ENCODE measurements around the gene LNX2.
A peak's percentile ranks its signal among the peaks of the same experiment; 100 is the strongest.
"Not testable (repeated sequence)": the region's sequence is repeated elsewhere in the genome, so short reads cannot be mapped to it uniquely, and the experiment has no call there.

The LNX2 gene

DNA sequence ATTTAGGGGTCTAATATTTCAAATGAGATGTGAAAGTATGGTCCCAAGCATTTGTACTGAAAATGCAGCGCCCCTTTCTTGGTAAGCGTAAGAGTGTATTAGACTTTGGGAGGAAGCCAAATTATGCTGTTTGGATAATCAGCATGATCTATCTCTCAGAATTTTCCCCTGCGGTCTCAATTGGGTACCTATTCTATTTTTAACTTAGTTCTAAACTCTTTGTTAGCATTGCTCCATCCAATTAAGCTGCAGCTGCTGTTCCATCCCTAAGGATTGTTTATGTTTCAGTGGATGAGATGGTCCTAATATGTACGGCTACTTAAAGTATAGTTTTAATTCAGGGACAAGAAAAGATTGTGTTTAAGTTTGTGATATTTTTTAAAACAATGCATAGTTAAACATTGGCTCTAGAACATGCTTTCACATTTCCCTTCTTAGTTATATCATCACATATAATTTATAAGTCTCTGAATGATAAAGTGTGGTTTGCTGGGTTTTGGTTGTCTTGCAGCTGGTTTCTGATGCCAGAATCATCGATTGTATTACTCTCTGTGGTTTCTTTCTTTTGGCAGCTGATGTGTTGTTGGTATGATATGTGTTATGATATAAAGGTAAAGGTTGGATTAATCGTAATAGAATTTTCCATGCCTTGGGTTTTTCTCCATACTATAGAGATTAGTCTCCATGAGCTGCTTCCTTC lies 16.4 kb upstream of the LNX2 start:
- no peak for DNase-seq

DNA sequence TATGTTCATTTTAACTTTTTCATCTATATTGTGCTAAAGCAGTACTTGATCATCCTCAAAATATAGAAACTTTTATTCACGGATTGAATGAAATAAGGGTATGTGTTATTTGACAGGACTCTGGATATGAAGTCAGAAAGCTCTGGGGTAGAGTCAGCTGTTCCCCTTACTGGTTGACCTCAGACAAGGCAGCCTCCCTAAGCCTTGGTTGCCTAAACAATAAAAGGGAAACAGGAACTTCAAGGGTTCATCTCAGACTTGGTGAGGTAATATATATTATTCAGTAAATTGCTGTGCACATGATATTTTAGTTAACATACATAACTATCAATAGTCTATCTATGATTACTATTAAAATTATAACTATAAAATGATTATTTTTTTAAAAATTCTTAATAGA lies 14.9 kb upstream of the LNX2 start:
- no peak for DNase-seq

DNA sequence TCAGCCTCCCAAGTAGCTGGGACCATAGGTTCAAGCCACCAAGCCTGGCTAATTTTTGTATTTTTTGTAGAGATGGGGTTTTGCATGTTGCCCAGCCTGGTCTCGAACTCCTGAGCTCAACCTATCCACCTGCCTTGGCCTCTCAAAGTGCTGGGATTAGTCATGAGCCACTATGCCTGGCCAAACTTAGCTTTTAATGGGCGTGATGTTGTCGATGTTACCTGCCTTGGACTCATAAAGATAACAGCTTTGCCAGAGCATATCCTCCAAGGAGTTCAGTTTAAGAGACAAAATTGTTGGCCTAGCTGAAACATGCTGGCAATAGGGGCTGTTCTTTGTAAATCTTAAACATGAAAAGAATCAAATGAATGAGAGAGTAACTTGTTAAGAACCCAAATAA lies 14.5 kb upstream of the LNX2 start:
- no peak for DNase-seq

DNA sequence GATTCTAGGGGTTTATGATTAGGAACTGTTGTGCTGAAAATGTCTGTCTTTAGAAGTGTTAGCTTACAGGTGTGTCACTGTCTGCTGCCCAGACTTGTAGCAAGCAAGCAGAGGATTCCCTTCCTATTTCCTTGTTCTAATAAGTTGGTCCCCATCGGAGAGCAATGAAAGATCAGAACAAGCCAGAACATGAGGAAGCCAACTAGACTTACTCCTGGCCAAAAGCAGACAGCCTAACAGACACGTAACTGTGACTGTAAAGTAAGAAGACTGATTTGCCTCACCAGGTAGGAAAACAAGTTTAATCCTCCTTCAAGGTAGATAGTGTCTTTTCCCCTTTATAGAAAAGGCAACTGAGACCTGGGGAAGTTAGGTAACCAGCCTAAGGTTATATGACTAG lies 13.9 kb upstream of the LNX2 start:
- DNase-seq: no peak

DNA sequence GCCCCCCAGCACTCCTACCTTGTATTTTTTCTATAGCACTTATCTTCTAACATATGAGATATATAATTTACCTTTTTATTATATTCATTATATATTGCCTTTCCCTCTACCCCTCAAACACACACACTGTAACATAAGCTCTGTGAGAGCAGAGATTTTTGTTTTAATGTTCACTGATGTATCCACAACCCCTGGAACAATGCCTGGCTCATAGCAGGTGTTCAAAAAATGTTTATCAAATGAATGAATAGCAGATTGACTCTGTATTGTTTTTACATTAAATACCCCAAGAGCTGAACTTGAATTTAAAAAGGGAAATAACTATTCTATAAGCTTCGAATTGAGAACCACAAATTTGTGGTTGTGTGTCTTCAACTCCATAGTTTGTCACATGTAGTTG lies 12.3 kb upstream of the LNX2 start:
- DNase-seq: no peak

DNA sequence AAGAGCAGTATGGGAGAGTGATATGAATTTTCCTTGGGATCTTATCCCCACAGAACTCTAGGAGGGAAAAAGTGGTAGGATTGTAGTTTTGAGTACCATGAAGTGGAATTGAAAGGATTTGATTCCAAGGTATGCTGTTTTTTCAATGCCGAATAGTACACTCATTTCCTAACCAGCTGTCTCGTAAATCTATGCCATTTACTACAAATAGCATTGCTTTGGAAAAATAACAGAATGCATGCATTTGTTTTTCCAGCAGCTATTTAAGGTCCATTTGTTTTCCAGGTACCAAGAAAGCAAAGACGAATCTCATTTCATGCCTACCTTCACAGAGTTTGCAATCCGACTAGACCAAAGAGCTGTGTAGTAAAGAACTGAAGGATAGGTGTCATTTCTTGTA lies 11.9 kb upstream of the LNX2 start:
- DNase-seq: no peak

DNA sequence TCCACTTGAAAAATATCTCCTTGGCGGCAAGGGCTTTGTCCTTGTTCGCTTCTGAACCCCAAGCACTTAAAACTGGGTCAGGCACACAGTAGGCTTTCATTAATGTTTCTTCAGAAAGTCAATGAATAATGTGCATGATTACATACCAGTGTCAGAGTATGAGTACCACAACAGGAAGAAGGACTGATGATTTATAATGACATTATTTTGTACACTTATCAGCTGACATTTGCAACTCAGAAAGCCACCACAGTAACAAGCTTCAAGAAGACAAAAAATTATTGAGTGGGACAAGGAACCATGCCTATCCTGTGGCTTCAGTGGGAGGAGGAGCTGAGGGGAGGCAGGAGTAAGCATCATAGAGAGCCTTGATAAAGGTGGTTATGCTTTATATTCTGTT lies 11.3 kb upstream of the LNX2 start:
- no peak for DNase-seq

DNA sequence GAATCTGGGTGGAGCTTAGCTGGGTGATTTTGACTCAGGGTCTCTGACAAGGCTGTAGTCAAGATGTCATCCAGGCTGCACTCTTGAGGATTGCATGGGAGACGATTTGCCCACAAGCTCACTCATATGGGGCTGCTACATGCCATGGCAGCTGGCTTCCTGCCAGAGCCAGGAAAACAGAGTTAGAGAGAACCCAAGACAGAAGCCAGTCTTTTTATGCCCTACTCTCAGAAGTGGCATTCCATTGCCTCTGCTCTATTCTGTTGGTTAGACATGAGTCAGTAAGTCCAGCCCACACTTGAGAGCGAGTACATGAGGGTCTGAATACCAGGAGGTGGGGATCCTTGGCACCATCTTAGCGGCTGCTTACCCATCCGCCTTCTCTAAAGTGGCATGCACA lies 10.8 kb upstream of the LNX2 start:
- DNase-seq: no peak

DNA sequence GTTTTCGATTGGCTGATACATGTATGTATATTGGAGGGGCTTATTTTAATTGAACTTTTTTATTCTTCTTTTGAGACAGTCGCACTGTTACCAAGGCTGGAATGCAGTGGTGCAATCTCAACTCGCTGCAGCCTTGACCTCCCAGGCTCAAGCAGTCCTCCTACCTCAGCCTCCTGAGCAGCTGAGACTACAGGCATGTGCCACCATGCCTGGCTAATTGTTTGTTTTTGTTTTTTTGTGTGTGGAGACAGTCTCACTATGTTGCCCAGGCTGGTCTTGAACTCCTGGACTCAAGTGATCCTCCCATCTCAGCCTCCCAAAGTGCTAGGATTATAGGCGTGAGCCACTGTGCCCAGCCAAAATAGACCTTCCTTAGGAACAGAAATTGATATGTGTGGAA lies 8.4 kb upstream of the LNX2 start:
- not testable (repeated sequence) for DNase-seq

DNA sequence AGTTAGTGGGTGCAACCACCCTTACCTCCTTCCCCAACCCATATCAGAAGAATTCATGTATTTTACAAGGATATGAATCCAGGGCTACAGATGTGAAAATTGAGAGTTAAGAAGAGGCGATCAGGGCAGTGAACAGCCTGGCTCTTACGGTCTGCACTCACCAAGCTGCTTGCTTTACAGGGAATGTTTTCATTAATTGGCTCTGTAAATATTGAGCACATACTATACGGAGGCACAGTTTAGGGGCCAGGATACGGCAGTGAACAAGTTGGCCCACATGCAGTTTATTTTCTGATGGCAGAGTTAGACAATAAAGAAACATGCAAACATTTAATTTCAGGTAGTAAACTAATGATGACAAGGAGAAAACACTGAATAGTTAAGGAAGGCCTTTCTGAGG lies 7.8 kb upstream of the LNX2 start:
- DNase-seq: no peak

DNA sequence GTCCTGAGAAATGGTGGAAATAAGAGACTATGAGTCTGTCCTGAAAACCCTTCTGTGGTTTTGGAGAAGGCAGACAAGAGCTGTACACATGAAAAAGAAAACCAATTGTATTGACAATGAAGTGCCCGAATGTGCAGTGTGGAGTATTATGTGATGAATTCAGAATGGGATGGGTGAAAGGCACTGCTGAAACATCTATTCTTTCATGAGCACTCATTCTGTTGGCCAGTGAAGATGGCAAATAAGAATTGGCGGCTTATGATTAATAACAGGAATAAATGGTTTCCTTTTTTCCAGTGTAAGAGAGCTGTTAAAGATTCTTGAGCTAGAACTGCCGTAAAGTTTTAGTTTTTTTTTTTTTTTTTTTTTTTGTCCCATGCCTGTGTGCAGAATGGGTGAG lies 7.1 kb upstream of the LNX2 start:
- no peak for DNase-seq

DNA sequence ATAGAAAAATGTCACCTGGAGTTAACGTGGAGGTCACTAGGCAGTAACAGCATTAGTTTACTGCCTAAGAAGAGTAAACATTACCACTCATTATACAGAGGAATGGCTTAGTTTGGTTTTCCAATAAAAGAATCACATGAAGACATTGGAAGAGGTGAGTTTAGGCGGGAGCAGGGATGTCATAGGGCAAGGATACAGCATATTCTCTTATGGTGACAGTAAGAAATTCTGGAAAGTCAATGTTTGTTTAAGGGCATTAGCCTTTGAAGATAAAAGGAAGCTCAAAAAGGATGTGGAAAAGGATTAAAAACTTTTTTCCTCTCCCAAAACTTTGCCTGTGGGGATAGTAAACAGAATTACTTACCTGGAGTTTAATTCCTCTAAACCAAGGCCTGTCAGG lies 5.5 kb upstream of the LNX2 start:
- DNase-seq: no peak

DNA sequence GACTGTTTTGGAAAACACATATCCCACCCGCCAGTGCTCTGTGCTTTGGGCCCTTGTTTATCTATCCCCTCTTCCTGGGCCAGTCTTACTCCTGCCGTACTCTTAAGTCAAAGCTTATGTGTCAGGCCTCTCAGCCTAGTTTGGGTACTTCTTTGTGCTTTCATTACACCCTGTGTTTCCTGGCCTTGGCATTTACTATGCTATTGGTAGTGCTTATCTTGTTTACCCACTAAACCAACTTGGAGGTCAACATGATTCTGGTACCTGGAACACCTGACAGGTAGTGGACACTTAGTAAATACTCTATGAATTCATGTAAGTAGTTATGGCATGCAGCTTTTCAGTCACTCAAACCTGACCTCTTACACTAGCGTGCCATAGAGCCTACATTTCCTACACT lies 3.7 kb upstream of the LNX2 start:
- no peak for DNase-seq

DNA sequence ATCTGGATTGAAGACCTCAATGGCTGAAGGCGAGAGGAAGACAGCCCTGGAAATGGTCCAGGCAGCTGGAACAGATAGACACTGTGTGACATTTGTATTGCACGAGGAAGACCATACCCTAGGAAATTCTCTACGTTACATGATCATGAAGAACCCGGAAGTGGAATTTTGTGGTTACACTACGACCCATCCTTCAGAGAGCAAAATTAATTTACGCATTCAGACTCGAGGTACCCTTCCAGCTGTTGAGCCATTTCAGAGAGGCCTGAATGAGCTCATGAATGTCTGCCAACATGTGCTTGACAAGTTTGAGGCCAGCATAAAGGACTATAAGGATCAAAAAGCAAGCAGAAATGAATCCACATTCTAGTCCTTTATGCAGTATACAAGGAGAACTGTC lies 2.6 kb upstream of the LNX2 start:
- no peak for DNase-seq

DNA sequence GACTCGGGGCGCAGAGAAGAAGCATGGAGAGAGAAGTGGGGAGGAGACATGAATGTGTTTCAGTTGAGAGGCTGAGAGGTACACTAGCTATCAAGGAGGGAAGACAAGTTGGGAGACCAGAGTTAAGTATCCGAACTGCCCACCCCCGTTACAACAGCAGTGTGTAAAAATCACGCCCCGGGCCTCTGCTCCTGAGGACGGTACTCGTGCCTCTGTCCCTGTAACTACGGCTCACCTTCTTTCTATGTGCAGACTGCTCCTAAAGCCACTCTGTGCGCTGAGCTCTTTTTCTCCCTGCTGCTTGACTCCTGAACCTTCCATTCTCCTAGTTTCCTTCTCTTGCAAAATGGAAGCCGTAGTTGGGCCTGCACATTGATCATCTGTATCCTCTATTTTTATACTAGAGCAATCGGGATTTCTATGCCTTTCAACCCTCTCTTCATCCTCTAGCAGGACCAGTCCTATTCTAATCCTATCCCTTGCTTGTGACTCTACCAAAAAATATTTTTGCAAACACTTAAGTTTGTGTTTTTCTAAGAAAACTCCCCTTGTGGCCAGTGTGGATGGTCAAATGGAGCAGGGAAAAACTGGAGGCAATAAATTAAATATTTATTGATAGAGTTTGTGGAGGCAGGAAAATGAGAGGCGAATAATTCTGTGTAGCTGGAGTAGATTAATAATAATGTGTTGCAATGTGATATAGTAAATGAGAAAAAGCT lies 1.9 kb upstream of the LNX2 start:
- DNase-seq: no peak

DNA sequence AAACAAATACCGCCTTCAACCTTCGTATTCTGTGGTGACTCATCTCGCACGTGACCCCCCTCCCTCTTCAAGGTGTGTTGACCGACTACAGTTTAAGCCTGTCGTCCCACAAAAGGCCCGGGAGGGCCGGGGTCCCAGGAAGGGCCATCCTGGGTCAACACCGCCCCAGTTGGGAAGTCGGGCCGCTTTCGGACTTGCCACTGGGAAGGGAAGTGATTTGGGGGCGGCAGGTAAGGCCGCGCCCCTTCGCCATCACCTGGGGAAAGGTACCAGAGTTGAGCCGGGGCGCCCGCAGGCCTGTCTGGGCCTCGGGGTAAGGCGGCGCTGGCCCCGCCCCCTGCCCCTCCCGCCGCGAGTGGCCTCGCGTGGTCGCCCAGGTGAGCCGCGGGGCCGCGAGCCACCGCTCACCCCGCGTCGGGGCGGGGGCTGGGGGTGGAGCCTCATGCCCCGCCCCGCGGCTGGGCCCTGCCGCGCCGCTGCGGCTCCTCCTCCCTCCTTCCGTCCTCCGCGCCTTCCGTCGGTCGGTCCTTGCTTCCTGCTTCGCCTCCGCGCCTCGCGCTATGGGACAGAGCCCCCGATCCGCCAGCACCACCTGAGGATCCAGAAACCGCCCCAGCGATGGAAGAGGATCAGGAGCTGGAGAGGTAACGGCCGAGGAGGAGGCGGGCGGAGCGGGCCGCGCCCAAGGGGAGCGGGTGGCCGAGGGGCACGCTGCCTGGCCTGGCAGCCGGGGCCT lies 1.2 kb upstream of the LNX2 start, which contains the start of gene POLR1D:
POLR1D (plus strand) TSS at position 527 of the 736 bp plus-strand sequence; CDS start at position 619, 92 bp downstream.
- DNase-seq: peak; percentile 86

DNA sequence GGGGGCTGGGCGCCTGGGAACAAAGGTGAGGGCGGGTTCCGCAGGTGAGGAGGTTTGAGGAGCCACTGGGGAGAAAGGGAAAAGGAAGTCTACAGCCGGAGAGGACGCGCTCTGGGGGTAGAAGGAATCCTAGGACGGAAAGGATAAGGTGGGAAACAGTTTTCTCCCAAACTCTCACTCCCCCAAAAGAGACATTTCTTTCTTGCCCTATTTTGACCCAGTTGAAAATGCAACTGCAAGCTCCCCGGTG lies 712 bp upstream of the LNX2 start:
- no peak for DNase-seq

DNA sequence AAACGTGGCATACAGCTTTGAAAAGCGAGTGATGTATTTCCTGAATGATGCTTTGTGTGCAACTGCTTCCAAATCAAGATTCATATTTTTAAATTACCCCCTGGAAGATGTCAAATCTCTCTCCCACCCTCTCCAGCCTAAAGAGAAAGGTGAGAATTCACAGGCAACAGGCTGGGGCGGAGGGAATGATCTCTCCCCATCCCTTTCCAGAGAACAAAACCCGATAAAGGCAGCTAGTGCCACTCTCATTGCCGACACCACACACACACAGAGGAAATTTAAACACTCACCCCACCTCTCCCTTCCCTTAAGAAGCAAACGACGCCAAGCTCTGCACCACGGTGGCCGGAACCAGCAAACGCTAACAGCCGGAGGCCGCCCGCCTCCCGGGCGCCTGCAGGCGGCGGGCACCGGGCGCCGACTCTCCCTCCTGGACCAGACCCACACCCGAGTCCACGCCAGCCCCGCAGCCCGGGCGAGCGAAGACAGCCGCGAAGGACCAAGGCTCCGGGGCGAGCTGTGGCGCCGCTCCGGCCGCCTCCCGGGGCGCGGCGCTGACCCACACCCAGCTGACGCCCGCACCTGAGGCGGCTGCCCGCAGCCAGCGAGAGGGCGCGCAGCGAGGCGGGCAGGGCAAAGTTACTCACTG lies 477 bp downstream of the LNX2 start:
- peak; percentile 46 for DNase-seq

DNA sequence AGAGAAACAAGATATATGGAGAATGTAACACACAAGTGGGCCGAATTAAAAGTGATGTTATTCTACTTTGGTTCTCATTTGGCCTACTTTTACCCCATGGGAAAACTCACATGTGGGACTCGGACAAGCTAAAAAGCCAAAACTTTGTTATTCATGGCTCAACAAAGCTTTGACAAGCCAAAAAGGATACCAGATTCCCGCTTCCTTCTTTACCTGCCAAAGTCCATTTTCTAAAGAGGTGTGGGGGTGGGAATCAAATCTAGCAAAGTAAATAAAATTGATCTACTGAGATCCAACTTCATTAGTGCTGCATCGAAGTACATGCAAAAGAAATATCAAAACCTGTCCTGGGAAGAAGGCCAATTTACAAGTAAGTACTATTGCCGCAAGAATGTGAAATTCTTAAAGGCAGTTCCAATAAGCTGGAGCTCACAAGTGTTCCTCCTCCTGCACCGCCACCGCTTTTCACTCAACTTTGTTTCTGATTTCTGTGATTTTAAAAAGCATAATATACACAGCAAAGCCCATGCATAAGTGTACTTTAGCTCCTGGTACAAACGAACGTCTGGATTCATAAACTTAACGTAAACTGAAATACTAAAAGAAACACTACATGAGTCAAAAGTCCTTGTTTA lies 1.1 kb downstream of the LNX2 start:
- DNase-seq: no peak

DNA sequence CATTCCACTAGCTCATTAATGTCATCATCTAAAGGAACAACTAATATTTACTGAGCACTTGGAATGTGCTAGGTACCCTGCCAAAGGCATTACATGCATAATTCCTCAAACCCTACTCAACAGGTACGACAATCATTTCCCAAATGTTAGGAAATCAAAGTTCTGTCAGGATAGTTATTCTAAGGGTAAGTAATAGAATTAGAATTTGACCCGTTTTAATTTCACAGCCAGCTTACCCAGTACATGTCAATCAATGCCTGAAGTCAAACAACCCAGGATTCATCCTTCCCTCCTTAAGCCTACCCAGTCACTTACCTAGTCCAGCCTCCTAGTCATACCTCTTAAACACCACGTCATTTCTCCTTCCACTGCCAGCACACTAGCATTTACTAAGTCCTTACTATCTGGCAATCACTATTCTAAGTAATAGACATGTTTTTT lies 2.4 kb downstream of the LNX2 start:
- DNase-seq: no peak

DNA sequence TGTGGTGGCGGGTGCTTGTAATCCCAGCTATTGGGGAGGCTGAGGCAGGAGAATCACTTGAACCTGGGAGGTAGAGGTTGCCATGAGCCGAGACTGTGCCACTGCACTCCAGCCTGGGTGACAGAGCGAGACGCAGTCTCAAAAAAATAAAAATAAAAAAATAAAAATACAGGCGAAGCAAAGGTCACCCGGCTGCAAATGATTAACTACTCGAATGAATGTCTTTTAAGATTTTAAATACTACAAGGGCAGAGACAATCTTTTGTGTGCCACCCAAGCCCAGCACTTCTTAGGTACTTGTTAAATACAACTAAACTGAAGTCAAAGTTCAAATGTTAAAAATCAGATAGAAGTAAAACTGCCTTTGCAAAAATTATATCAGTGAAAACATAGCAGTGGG lies 6.7 kb downstream of the LNX2 start:
- no peak for DNase-seq

DNA sequence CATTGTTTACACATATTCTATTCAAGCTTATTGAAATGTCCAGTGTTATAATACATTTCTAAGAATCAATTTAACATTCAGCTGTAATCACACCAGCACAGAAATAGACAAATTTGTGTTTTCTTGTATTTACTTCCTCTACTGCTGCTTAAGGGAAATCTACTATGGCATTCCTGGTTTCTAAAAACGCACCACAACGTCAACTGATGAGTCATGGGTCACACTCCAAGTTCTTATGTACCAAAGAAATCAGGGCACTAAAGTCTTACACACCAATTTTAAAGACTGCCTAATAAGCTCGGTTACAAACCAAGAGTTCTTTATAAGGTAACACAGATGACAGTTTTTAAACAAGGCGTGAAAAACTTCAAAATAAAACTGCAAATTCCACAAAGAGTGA lies 13.2 kb downstream of the LNX2 start:
- DNase-seq: no peak

DNA sequence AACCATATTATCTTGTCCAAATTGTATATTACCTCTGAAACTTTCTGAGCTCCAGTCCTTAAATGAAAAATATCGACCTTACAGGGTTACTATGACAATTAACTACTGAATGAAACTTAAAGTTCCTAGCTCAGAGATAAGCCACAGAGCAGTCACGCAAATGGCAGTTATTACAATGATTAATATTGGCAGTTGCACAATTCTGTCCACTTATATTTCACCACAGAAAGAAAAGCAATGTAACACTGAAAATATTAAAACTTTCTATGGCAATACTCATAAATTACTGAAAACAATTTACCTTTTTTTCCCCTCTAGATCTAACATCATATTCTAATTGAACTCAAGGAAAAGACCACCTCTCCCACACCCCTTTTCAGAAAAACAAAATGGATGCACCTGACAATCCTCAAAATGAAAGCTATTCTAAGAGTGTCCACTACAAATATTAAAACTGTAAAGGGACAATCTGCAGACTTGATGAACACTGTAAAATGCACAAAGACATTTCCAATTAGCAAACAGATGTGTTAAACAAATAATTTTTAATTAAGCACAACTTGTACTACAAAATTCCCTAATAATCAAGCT lies 14.6 kb downstream of the LNX2 start:
- DNase-seq: no peak

Measured in CD4-positive, alpha-beta T cell treated with Interleukin-21 for 1 hour (primary cell).